GM19043 (cell line): Measurements from ENCODE around the gene TGM3.

ENCODE experiments used
- ATAC-seq: cut with Tn5 transposase; IDR thresholded peaks from one replicate; pipeline ENCODE4 v1.9.1; 2021; ENCODE audit warnings: low read depth; ENCODE audit not compliant: unreplicated experiment

TGM3 gene

GRCh38 chr20:2335096-2335870 is 39.5 kb downstream of the TGM3 start:
- ATAC-seq, result no peak

GRCh38 chr20:2336471-2336870 is 40.7 kb downstream of the TGM3 start:
- ATAC-seq, result no peak

DNA sequence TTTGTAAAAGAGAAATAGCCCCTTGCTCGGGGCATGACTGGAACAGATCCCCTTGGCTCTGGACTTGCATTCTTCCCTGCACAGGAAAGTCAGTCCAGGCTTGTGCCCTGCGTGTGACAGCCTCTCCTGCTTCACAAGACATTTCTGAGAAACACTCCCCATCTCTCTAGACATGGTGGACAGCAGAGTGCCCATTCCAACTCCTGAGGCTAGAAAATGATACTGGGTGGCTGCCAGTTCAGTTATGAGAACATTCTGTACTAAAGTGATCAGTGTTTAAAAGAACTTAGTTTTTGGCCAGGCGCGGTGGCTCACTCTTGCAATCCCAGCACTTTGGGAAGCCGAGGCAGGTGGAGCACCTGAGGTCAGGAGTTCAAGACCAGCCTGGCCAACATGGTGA is 41.3 kb downstream of the TGM3 start:
- no peak for ATAC-seq

- no peak for ATAC-seq
Measured at GRCh38 chr20:2338411-2339066, 42.7 kb downstream of the TGM3 start.

- ATAC-seq, result no peak
Measured at GRCh38 chr20:2340136-2340535, 44.3 kb downstream of the TGM3 start.

DNA sequence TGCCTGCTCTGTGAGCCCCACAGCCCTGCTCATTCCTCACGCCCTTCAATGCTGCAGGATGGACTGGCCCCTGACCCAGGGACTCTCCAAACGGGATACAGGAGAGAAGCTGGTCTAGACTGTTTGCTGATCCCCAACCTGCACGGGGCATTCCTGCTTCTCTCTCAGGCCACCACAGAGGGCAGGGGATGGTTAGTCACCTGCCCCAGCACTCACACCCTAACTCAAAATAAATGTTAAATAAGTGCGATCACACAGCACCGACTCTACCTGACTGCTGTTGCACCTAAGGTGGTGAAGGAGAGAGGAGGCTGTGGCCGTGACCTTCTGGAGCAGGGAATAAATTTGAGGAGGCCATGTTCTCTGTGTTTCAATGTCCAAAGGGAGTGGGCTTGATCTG is 45.0 kb downstream of the TGM3 start:
- ATAC-seq, result no peak

GRCh38 chr20:2341336-2341735 is 45.5 kb downstream of the TGM3 start:
- no peak for ATAC-seq

DNA sequence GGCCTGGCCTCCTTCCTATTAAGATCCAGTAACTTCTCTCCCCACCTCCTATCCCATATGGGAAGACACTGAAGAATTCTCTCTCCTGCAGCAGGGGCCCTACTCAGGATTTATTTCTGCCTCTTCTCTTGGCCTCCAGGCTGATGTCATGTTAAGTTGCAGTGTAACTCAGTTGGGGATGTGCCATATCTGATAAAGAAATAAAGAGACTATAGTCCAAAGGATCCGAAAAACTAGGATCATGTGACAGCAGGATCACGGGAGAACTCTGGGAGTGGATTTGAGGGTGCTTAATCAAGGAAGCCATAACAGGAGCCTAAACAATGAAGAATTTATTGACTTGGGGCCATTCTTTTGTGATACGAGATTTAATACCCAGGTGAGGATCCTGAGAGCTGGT is 46.4 kb downstream of the TGM3 start:
- ATAC-seq, result no peak

- no peak for ATAC-seq
Measured at GRCh38 chr20:2346188-2346587, 50.4 kb downstream of the TGM3 start.

DNA sequence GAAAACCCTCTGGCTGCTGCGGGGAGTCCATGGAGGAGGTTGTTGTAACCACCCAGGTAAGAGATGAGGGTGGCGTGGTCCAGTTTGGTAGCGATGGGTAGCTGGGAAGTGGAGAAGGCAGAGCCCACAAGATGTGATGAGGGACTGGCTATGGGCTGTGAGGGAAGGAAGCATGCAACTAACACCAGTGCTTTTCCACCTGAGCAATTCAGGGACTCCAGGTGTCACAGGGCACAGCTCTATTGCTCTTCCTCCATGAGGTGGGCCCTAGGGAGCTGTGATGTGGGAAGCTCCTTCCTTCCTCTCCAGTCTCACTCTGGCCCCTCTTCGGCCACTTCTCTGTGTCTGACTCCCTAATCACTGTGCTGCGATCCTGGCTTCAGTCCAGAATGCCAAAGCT is 52.5 kb downstream of the TGM3 start:
- ATAC-seq, result no peak

DNA sequence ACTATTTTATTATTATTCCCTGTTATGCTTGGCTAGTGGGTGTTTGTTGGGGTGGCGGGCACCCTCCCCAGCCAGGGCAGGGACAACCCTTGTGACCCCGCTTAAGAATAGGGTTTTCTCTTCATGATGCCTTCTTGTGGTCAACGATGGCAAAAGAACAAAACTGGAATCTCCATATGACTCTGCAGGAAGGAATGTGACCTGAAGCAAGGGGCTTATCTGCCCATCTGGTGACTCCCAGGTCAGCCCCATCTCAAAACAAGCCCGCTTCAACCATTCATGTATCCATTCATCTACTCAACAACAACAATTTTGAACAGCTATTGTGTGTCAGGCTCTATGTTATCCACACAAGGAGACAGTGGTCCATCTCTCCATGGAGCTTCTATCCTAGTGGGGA is 54.0 kb downstream of the TGM3 start:
- ATAC-seq, result no peak

DNA sequence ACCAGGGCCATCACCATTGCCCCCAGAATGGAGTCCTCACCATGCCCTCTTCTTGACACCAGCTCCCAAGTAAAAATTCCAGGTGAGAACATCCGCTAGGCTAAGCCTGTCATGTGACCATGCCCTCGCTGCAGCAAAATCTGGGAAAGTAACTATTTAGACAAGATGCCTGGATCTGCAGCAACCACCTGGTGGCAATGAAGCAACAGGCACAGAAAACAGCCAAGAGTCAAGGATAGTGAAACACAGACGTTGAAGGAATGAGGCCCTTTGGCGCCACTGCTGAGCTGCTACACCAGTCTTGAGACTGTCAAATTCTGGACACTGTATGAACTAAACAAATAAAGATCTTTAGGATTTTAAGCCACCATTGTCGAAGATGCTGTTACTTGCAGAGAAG is 54.8 kb downstream of the TGM3 start:
- ATAC-seq, result no peak

- no peak for ATAC-seq
Measured at GRCh38 chr20:2353231-2353630, 57.4 kb downstream of the TGM3 start.

- no peak for ATAC-seq
Measured at GRCh38 chr20:2357114-2357513, 61.3 kb downstream of the TGM3 start.

GRCh38 chr20:2358006-2358405 is 62.2 kb downstream of the TGM3 start:
- ATAC-seq, result no peak

GRCh38 chr20:2361035-2361593 is 65.3 kb downstream of the TGM3 start:
- ATAC-seq, result no peak

- no peak for ATAC-seq
Measured at GRCh38 chr20:2363187-2363586, 67.4 kb downstream of the TGM3 start.

DNA sequence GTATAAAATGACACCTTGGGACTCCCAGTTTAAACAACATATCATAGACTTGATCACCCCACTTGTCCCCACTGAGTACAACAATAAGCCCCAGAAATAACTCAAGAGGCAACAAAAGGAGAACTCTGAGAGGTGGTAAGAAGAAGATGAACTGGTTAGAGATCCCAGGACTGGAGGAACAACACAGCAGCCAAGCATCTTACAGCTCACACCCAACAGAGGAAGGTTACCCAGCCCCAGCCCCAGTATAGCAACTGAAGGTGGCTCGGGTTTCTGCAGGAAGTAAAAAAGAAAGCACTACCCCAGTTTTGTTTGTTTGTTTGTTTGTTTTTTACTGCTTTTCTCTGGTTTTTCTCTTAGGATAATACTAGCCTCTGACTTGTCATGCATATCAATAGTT is 67.8 kb downstream of the TGM3 start:
- no peak for ATAC-seq

- no peak for ATAC-seq
Measured at GRCh38 chr20:2364044-2364443, 68.2 kb downstream of the TGM3 start.

DNA sequence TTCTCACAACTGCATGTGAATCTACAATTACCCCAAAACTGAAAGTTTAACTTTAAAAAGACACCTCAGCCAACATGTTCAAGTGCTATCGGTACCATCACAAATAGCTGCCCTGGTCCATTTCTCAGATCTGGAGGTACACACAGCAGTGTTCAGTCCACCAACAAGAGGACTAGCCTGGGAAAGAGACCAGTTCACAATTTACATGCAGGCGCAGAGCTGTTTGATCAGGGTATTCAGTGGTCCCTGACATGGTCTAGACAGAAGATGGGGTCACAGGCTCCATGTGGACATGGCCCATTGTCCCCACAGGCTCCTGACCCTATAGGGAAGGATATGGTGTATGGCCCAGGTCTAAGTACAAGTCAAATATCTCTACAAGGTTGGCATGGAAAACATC is 69.3 kb downstream of the TGM3 start:
- ATAC-seq, result no peak

GRCh38 chr20:2365666-2366065 is 69.9 kb downstream of the TGM3 start:
- no peak for ATAC-seq

DNA sequence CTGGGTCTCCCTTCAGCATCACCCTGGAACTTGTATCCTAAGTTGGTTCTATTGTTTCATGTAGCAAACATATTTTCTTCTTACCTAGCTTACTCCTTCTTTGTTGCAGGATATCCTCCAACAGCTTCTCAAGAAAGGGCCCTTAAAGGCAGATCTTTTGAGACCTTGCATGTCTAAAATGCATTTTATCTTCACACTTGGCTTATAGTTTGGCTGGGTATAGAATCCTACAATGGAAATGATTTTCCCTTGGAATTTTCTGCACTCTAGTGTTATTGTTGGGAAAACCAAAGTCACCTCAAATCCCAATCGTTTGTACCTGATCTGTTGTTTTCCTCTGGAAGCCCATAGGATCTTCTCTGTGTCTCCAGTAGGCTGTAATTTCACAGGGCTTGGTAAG is 72.8 kb downstream of the TGM3 start:
- no peak for ATAC-seq
